WTC11 (cell line): Measurements from ENCODE around the gene SUPV3L1. TPM values are rescaled to one million over a fixed set of nuclear protein-coding genes. Genes with fewer than 3 reads are reported as not detected.

Experiments used
- ATAC-seq: fragments of 200-7000 bp; cut with Tn5 transposase; 2 replicates; pipeline ENCODE4 v1.10.0; 2021; ENCODE audit warnings: mild to moderate bottlenecking, moderate library complexity
- CTCF ChIA-PET: fragments of 300-600 bp; sonication (Branson Sonifier 250); formaldehyde crosslinking; loops from one replicate; lab custom pipeline; 2021; ENCODE audit warnings: antibody characterized with exemption; lab: Charles Lee
- POLR2A ChIA-PET: fragments of 350-600 bp; sonication (Branson Sonifier 250); formaldehyde crosslinking; loops from one replicate; lab custom pipeline; 2021; ENCODE audit warnings: antibody characterized with exemption; lab: Charles Lee
- DNase-seq: peaks from one replicate; pipeline ENCODE4 v3.0.0; 2021; ENCODE audit warnings: low spot score
- H3K27ac Mint-ChIP-seq: 2 replicates; pipeline ENCODE4 v1.8.0; 2021; ENCODE audit warnings: mixed read lengths
- H3K27me3 Mint-ChIP-seq: 2 replicates; pipeline ENCODE4 v1.8.0; 2021; ENCODE audit warnings: low read depth, mild to moderate bottlenecking, moderate library complexity, mixed read lengths
- H3K36me3 Mint-ChIP-seq: 2 replicates; pipeline ENCODE4 v1.8.0; 2021; ENCODE audit warnings: mixed read lengths
- H3K4me1 Mint-ChIP-seq: 2 replicates; pipeline ENCODE4 v1.8.0; 2022; ENCODE audit warnings: mixed read lengths
- H3K4me3 Mint-ChIP-seq: 2 replicates; pipeline ENCODE4 v1.8.0; 2021; ENCODE audit warnings: mild to moderate bottlenecking, moderate library complexity, mixed read lengths
- H3K9me3 Mint-ChIP-seq: 2 replicates; pipeline ENCODE4 v1.8.0; 2021; ENCODE audit warnings: mixed read lengths
- ARID4B ChIP-seq: sonication (generic); formaldehyde crosslinking; IDR thresholded peaks from 2 replicates; pipeline ENCODE4 v1.8.0; 2023; ENCODE audit warnings: missing genetic modification reagents, mild to moderate bottlenecking, borderline replicate concordance
- E2F4 ChIP-seq: sonication (generic); formaldehyde crosslinking; IDR thresholded peaks from 2 replicates; pipeline ENCODE4 v1.8.1; 2022; ENCODE audit warnings: low read depth, mild to moderate bottlenecking, moderate library complexity, missing genetic modification reagents, borderline replicate concordance
- E2F5 ChIP-seq: sonication (generic); formaldehyde crosslinking; IDR thresholded peaks from 2 replicates; pipeline ENCODE4 v1.8.1; 2022; ENCODE audit warnings: mild to moderate bottlenecking, moderate library complexity, missing genetic modification reagents
- ERG ChIP-seq: fragments of 250-450 bp; sonication (Bioruptor Pico); IDR thresholded peaks from 2 replicates; pipeline ENCODE4 v1.8.0; 2021; ENCODE audit warnings: mild to moderate bottlenecking
- FOXP1 ChIP-seq: sonication (generic); formaldehyde crosslinking; IDR thresholded peaks from 2 replicates; pipeline ENCODE4 v1.8.0; 2022; ENCODE audit warnings: missing genetic modification reagents, mild to moderate bottlenecking, moderate library complexity, borderline replicate concordance
- GABPB1 ChIP-seq: sonication (generic); formaldehyde crosslinking; IDR thresholded peaks from 2 replicates; pipeline ENCODE4 v1.8.1; 2023; ENCODE audit warnings: mild to moderate bottlenecking, missing genetic modification reagents
- GRHL2 ChIP-seq: fragments of 250-450 bp; sonication (Bioruptor Pico); IDR thresholded peaks from 2 replicates; pipeline ENCODE4 v1.8.0; 2022; ENCODE audit warnings: mild to moderate bottlenecking, moderate library complexity; ENCODE audit not compliant: insufficient replicate concordance, severe bottlenecking
- IRF1 ChIP-seq: sonication (generic); formaldehyde crosslinking; IDR thresholded peaks from 2 replicates; pipeline ENCODE4 v1.8.0; 2023; ENCODE audit warnings: missing genetic modification reagents
- JUN ChIP-seq: sonication (generic); formaldehyde crosslinking; IDR thresholded peaks from 2 replicates; pipeline ENCODE4 v1.8.0; 2023; ENCODE audit warnings: mild to moderate bottlenecking, missing genetic modification reagents
- RORB ChIP-seq: fragments of 250-450 bp; sonication (Bioruptor Pico); IDR thresholded peaks from 2 replicates; pipeline ENCODE4 v1.9.0; 2021; ENCODE audit warnings: mild to moderate bottlenecking
- ZNF219 ChIP-seq: sonication (generic); formaldehyde crosslinking; IDR thresholded peaks from 2 replicates; pipeline ENCODE4 v1.8.0; 2023; ENCODE audit warnings: missing genetic modification reagents, mild to moderate bottlenecking, borderline replicate concordance
- ZNF232 ChIP-seq: sonication (generic); formaldehyde crosslinking; IDR thresholded peaks from 2 replicates; pipeline ENCODE4 v1.8.0; 2022; ENCODE audit warnings: mild to moderate bottlenecking, missing genetic modification reagents
- ZNF416 ChIP-seq: fragments of 250-450 bp; sonication (Bioruptor Pico); IDR thresholded peaks from 2 replicates; pipeline ENCODE4 v1.9.0; 2021; ENCODE audit warnings: mild to moderate bottlenecking, inconsistent platforms
- ZNF425 ChIP-seq: fragments of 250-450 bp; sonication (Bioruptor Pico); conservative IDR thresholded peaks from 2 replicates; pipeline ENCODE4 v1.9.0; 2021; ENCODE audit warnings: mild to moderate bottlenecking
- ZSCAN18 ChIP-seq: fragments of 250-450 bp; sonication (Bioruptor Pico); IDR thresholded peaks from 2 replicates; pipeline ENCODE4 v2.1.2; 2022; ENCODE audit warnings: mild to moderate bottlenecking, moderate library complexity
- total RNA-seq: library from RNA; stranded (reverse); gene quantifications from 3 replicates; pipeline ENCODE4 v1.2.3, GENCODE V29; 2021

The SUPV3L1 gene
- total RNA-seq, 1 experiment from 2014 or later, result 41.2 TPM

- CTCF ChIA-PET, result no interaction called here
- no peaks in the 10 kb centered on the region for H3K9me3 Mint-ChIP-seq
- ATAC-seq (no peak), DNase-seq (no peak)
- H3K4me3 Mint-ChIP-seq, result no peak overlapping the region
- no peaks in the 10 kb centered on the region for H3K4me1 Mint-ChIP-seq
- POLR2A ChIA-PET, result no interaction called here
- TF ChIP-seq RORB (CRISPR knock-in tag) (no peak), ZNF232 (CRISPR knock-in tag) (no peak), ZSCAN18 (no peak), ZNF416 (no peak), IRF1 (CRISPR knock-in tag) (no peak), E2F4 (CRISPR knock-in tag) (no peak), ZNF219 (CRISPR knock-in tag) (no peak), ERG (no peak), GRHL2 (no peak), ZNF425 (CRISPR knock-in tag) (no peak), ARID4B (CRISPR knock-in tag) (no peak), GABPB1 (no peak), FOXP1 (CRISPR knock-in tag) (no peak), JUN (CRISPR knock-in tag) (no peak), E2F5 (CRISPR knock-in tag) (no peak)
- no peaks in the 10 kb centered on the region for H3K36me3 Mint-ChIP-seq
- H3K27me3 Mint-ChIP-seq, result no peaks in the 10 kb centered on the region
- H3K27ac Mint-ChIP-seq, result no peak overlapping the region
Measured at GRCh38 chr10:69254877-69255276, 74.8 kb downstream of the SUPV3L1 start.

Other genes starting within 250 kb of the SUPV3L1 start
- gene DDX21, start 224.1 kb upstream of the SUPV3L1 start, total RNA-seq, result 116 to 194 TPM (median 119 TPM) in 3 replicates
- gene KIFBP, start 191.4 kb upstream of the SUPV3L1 start, total RNA-seq, result 31.2 to 34.7 TPM (median 33.4 TPM) in 3 replicates
- gene SRGN, start 92.1 kb upstream of the SUPV3L1 start, total RNA-seq, result 1.2 to 1.4 TPM (median 1.3 TPM) in 3 replicates
- gene VPS26A, start 56.1 kb upstream of the SUPV3L1 start, total RNA-seq, result 34.2 to 39.4 TPM (median 37.4 TPM) in 3 replicates
- gene HKDC1, start 40.1 kb downstream of the SUPV3L1 start, total RNA-seq, result 0.09 TPM in 2 of 3 replicates, not detected in the other
- 218 to 220 TPM (median 219 TPM) in 3 replicates for gene HK1, start 98.3 kb downstream of the SUPV3L1 start, total RNA-seq
- 0.20 TPM in 1 of 3 replicates, not detected in the others for gene TACR2, start 236.7 kb downstream of the SUPV3L1 start, total RNA-seq